Measurements from ENCODE around the gene TET3. TPM values are rescaled to one million over a fixed set of nuclear protein-coding genes. Genes with fewer than 3 reads are reported as not detected.
A peak's percentile ranks its signal among the peaks of the same experiment; 100 is the strongest.

The TET3 gene
- total RNA-seq, 3 donors from 2014 or later = 7.9 to 13.2 (median 9.8) TPM

- H3K36me3 ChIP-seq = no peaks in the 10 kb centered on the region
- DNase-seq (ENCODE audit: low spot score in 2 of 2) = no peak
- peaks cover 15 to 34% of the 10 kb centered on the region in 2 donors for H3K4me1 ChIP-seq
- H3K9me3 ChIP-seq = no peaks in the 10 kb centered on the region
- H3K4me3 ChIP-seq = no peak overlapping the region
- H3K27me3 ChIP-seq = no peaks in the 10 kb centered on the region
- intact Hi-C loops (cut with DNase I; ENCODE audit: low total_unique reads) = no loop called here
- H3K27ac ChIP-seq = peak overlapping the region; percentile 72 to 81
- TF ChIP-seq CTCF (IDR thresholded peaks at IDR 0.05) (no peak), POLR2A (IDR thresholded peaks at IDR 0.05) (no peak), POLR2AphosphoS5 (IDR thresholded peaks at IDR 0.05) (no peak)
These were observed 24.2 kb downstream of the TET3 start for GRCh38 chr2:74008761-74009395.

GRCh38 chr2:74009577-74009976 is 24.9 kb downstream of the TET3 start:
- H3K4me3 ChIP-seq = peak overlapping the region in 2 of 3 donors; percentile 23 to 32
- H3K4me1 ChIP-seq = peaks cover 15 to 34% of the 10 kb centered on the region in 2 donors
- no peak for TF ChIP-seq CTCF (IDR thresholded peaks at IDR 0.05)
- no peaks in the 10 kb centered on the region for H3K27me3 ChIP-seq
- no peaks in the 10 kb centered on the region for H3K36me3 ChIP-seq
- DNase-seq (ENCODE audit: low spot score in 2 of 2) = no peak
- H3K9me3 ChIP-seq = no peaks in the 10 kb centered on the region
- H3K27ac ChIP-seq = peak overlapping the region; percentile 72 to 81
- intact Hi-C loops (cut with DNase I; ENCODE audit: low total_unique reads) = no loop called here

- DNase-seq (ENCODE audit: low spot score in 2 of 2) = peak; percentile 91 to 93
- H3K27me3 ChIP-seq = no peaks in the 10 kb centered on the region
- H3K36me3 ChIP-seq = no peaks in the 10 kb centered on the region
- H3K9me3 ChIP-seq = no peaks in the 10 kb centered on the region
- peak overlapping the region; percentile 72 to 81 for H3K27ac ChIP-seq
- peak overlapping the region in 2 of 3 donors; percentile 23 to 32 for H3K4me3 ChIP-seq
- intact Hi-C loops (cut with DNase I; ENCODE audit: low total_unique reads) = no loop called here
- H3K4me1 ChIP-seq = peaks cover 15 to 34% of the 10 kb centered on the region in 2 donors
- TF ChIP-seq CTCF (IDR thresholded peaks at IDR 0.05) = no peak
- no peak for TF ChIP-seq POLR2A (IDR thresholded peaks at IDR 0.05)
- peak in 2 of 3 donors; percentile 70 to 75 for TF ChIP-seq POLR2AphosphoS5 (IDR thresholded peaks at IDR 0.05)
These were observed 25.4 kb downstream of the TET3 start for GRCh38 chr2:74010087-74010541.

GRCh38 chr2:74011246-74011645 is 26.5 kb downstream of the TET3 start:
- intact Hi-C loops (cut with DNase I; ENCODE audit: low total_unique reads) = no loop called here
- peak overlapping the region; percentile 20 to 56 for H3K27ac ChIP-seq
- H3K27me3 ChIP-seq = no peaks in the 10 kb centered on the region
- H3K9me3 ChIP-seq = no peaks in the 10 kb centered on the region
- peaks cover 15 to 31% of the 10 kb centered on the region in 2 donors for H3K4me1 ChIP-seq
- no peak for DNase-seq (ENCODE audit: low spot score in 2 of 2)
- TF ChIP-seq POLR2A (IDR thresholded peaks at IDR 0.05) (no peak), POLR2AphosphoS5 (IDR thresholded peaks at IDR 0.05) (no peak), CTCF (IDR thresholded peaks at IDR 0.05) (no peak)
- H3K36me3 ChIP-seq = no peaks in the 10 kb centered on the region
- H3K4me3 ChIP-seq = no peak overlapping the region

GRCh38 chr2:74014813-74015212 is 30.1 kb downstream of the TET3 start:
- Histone ChIP-seq H3K27ac (no peak overlapping the region), H3K9me3 (no peaks in the 10 kb centered on the region), H3K4me3 (no peak overlapping the region), H3K36me3 (no peaks in the 10 kb centered on the region), H3K27me3 (no peaks in the 10 kb centered on the region), H3K4me1 (peaks cover 3% of the 10 kb centered on the region in 2 donors)
- intact Hi-C loops (cut with DNase I; ENCODE audit: low total_unique reads) = no loop called here
- TF ChIP-seq POLR2AphosphoS5 (IDR thresholded peaks at IDR 0.05) (no peak), CTCF (IDR thresholded peaks at IDR 0.05) (no peak), POLR2A (IDR thresholded peaks at IDR 0.05) (no peak)
- DNase-seq (ENCODE audit: low spot score in 2 of 2) = no peak
